ENCODE results near the gene PFN3.

The PFN3 gene

GRCh38 chr5:177442066-177442826 lies 41.8 kb upstream of the PFN3 start:
- DNase-seq (ENCODE audit: low read depth) = no peak
- H3K4me3 ChIP-seq (replicated peaks; ENCODE audit: low read depth, low read length) = no peak overlapping the region

GRCh38 chr5:177440990-177441780 lies 40.7 kb upstream of the PFN3 start:
- no peak overlapping the region for H3K4me3 ChIP-seq (replicated peaks; ENCODE audit: low read depth, low read length)
- no peak for DNase-seq (ENCODE audit: low read depth)
- no peak for TF ChIP-seq CTCF (IDR thresholded peaks at IDR 0.05; ENCODE audit: low read length, missing control alignments)

More at GRCh38 chr5:177442066-177442826, 41.8 kb upstream of the PFN3 start:
- TF ChIP-seq CTCF (IDR thresholded peaks at IDR 0.05; ENCODE audit: low read length, missing control alignments) = no peak

GRCh38 chr5:177440211-177440989 lies 39.9 kb upstream of the PFN3 start:
- no peak for DNase-seq (ENCODE audit: low read depth)
- no peak for TF ChIP-seq CTCF (IDR thresholded peaks at IDR 0.05; ENCODE audit: low read length, missing control alignments)
- no peak overlapping the region for H3K4me3 ChIP-seq (replicated peaks; ENCODE audit: low read depth, low read length)

- H3K4me3 ChIP-seq (replicated peaks; ENCODE audit: low read depth, low read length) = no peak overlapping the region
- TF ChIP-seq CTCF (IDR thresholded peaks at IDR 0.05; ENCODE audit: low read length, missing control alignments) = no peak
- no peak for DNase-seq (ENCODE audit: low read depth)
Measured at GRCh38 chr5:177439518-177440053, 39.1 kb upstream of the PFN3 start.

- TF ChIP-seq CTCF (IDR thresholded peaks at IDR 0.05; ENCODE audit: low read length, missing control alignments) = no peak
- DNase-seq (ENCODE audit: low read depth) = no peak
- H3K4me3 ChIP-seq (replicated peaks; ENCODE audit: low read depth, low read length) = no peak overlapping the region
Measured at GRCh38 chr5:177438468-177438867, 38.0 kb upstream of the PFN3 start.

- no peak for DNase-seq (ENCODE audit: low read depth)
- no peak overlapping the region for H3K4me3 ChIP-seq (replicated peaks; ENCODE audit: low read depth, low read length)
- no peak for TF ChIP-seq CTCF (IDR thresholded peaks at IDR 0.05; ENCODE audit: low read length, missing control alignments)
Measured at GRCh38 chr5:177437623-177438022, 37.2 kb upstream of the PFN3 start.

All from fibroblast of pulmonary artery (primary cell).